ENCODE data around the gene ATXN1.
A peak's percentile ranks its signal among the peaks of the same experiment; 100 is the strongest.

ATXN1 gene

GRCh38 chr6:16320533-16321340 lies 440.5 kb downstream of the ATXN1 start:
- CTCF ChIA-PET = interaction anchor here (0.5 to 8.5 kb wide), 6 partner anchors 12 to 454 kb away, joined by 3 to 86 read pairs (median 4); no protein-coding TSS in a partner anchor
- Histone ChIP-seq H3K4me1 (ENCODE audit: control insufficient read depth, insufficient read depth, low read length) (peaks cover 11% of the 10 kb centered on the region), H3K9me3 (ENCODE audit: control insufficient read depth, insufficient read depth, low read depth, low read length) (no peaks in the 10 kb centered on the region), H3K4me3 (ENCODE audit: low read depth, low read length) (no peak overlapping the region), H3K36me3 (ENCODE audit: control insufficient read depth in 2 of 2, insufficient read depth in 1 of 2, low read length in 2 of 2) (peaks cover 0 to under 1% of the 10 kb centered on the region in 2 experiments; a peak in 2 of 3 replicates), H3K27ac (ENCODE audit: extremely low read depth, low read depth, low read length) (peak overlapping the region; percentile 59)
- POLR2A ChIA-PET = interaction anchor here (1.4 kb wide), 1 partner anchor 18 kb away, joined by 3 read pairs; no protein-coding TSS in a partner anchor
- no peak for TF ChIP-seq ZNF521 (tag by site-specific recombination; IDR thresholded peaks at IDR 0.05)
- TF ChIP-seq GLIS1 (tag by site-specific recombination; IDR thresholded peaks at IDR 0.05) = no peak
- no peak for TF ChIP-seq ZNF416 (tag by site-specific recombination; IDR thresholded peaks at IDR 0.05)
- TF ChIP-seq ZNF155 (tag by site-specific recombination; IDR thresholded peaks at IDR 0.05) = no peak
- no peak for TF ChIP-seq ZNF530 (tag by site-specific recombination; IDR thresholded peaks at IDR 0.05; ENCODE audit: low read depth)
- TF ChIP-seq ZNF768 (tag by site-specific recombination; IDR thresholded peaks at IDR 0.05) = no peak
- TF ChIP-seq OSR2 (tag by site-specific recombination; IDR thresholded peaks at IDR 0.05) = no peak
- no peak for TF ChIP-seq FEZF1 (tag by site-specific recombination; IDR thresholded peaks at IDR 0.05)
- TF ChIP-seq ZNF510 (tag by site-specific recombination; IDR thresholded peaks at IDR 0.05; ENCODE audit: insufficient replicate concordance) = no peak
- TF ChIP-seq ZNF26 (tag by site-specific recombination; IDR thresholded peaks at IDR 0.05) = no peak
- no peak for TF ChIP-seq GFI1B (tag by site-specific recombination; IDR thresholded peaks at IDR 0.05)
- no peak for TF ChIP-seq ZNF473 (tag by site-specific recombination; IDR thresholded peaks at IDR 0.05)
- no peak for TF ChIP-seq ZNF362 (tag by site-specific recombination; IDR thresholded peaks at IDR 0.05)
- TF ChIP-seq PATZ1 (tag by site-specific recombination; IDR thresholded peaks at IDR 0.05) = no peak
- no peak for TF ChIP-seq ZSCAN18 (tag by site-specific recombination; IDR thresholded peaks at IDR 0.05)
- TF ChIP-seq ZNF529 (tag by site-specific recombination; IDR thresholded peaks at IDR 0.05; ENCODE audit: insufficient replicate concordance) = no peak
- no peak for TF ChIP-seq ZNF302 (tag by site-specific recombination; IDR thresholded peaks at IDR 0.05; ENCODE audit: low read depth)
